H9 (cell line): Measurements from ENCODE around the gene FOXB1. TPM values are rescaled to one million over a fixed set of nuclear protein-coding genes. Genes with fewer than 3 reads are reported as not detected.
A peak's percentile ranks its signal among the peaks of the same experiment; 100 is the strongest.

Experiments used
- DNase-seq: peaks from one replicate; pipeline ENCODE4 v3.0.0-alpha.2; 2017
- H2AFZ ChIP-seq: one replicate; pipeline ENCODE4 v1.6.1; 2013; ENCODE audit warnings: mild to moderate bottlenecking, low read length, control low read depth, moderate library complexity
- H2AK5ac ChIP-seq: 2 replicates; pipeline ENCODE4 v1.6.1; 2013; ENCODE audit warnings: low read length, control low read depth, mixed read lengths; ENCODE audit not compliant: insufficient read length
- H2BK120ac ChIP-seq: one replicate; pipeline ENCODE4 v1.6.1; 2013; ENCODE audit warnings: low read depth, mild to moderate bottlenecking, low read length, control low read depth, inconsistent platforms; ENCODE audit not compliant: poor library complexity, severe bottlenecking
- H2BK12ac ChIP-seq: 2 replicates; pipeline ENCODE4 v1.6.1; 2013; ENCODE audit warnings: low read length, control low read depth, mixed read lengths, low read depth; ENCODE audit not compliant: insufficient read length
- H2BK15ac ChIP-seq: 2 replicates; pipeline ENCODE4 v1.6.1; 2013; ENCODE audit warnings: low read depth, low read length, control low read depth
- H2BK20ac ChIP-seq: one replicate; pipeline ENCODE4 v1.6.1; 2013; ENCODE audit warnings: low read depth, mild to moderate bottlenecking, low read length, control low read depth, inconsistent platforms; ENCODE audit not compliant: poor library complexity, severe bottlenecking
- H2BK5ac ChIP-seq: 2 replicates; pipeline ENCODE4 v1.6.1; 2013; ENCODE audit warnings: low read length, control low read depth, mixed read lengths; ENCODE audit not compliant: insufficient read length
- H3K14ac ChIP-seq: 2 replicates; pipeline ENCODE4 v1.6.1; 2013; ENCODE audit warnings: low read length, control low read depth; ENCODE audit not compliant: insufficient read depth
- H3K18ac ChIP-seq: 2 replicates; pipeline ENCODE4 v1.6.1; 2013; ENCODE audit warnings: low read depth, mild to moderate bottlenecking, mixed read lengths, low read length, control low read depth; ENCODE audit not compliant: insufficient read length
- H3K23ac ChIP-seq: 2 replicates; pipeline ENCODE4 v1.6.1; 2013; ENCODE audit warnings: low read length, control low read depth, mixed read lengths, low read depth; ENCODE audit not compliant: insufficient read length
- H3K23me2 ChIP-seq: 2 replicates; pipeline ENCODE4 v1.6.1; 2013; ENCODE audit warnings: low read depth, mild to moderate bottlenecking, mixed read lengths, low read length, control low read depth; ENCODE audit not compliant: insufficient read length, poor library complexity, severe bottlenecking
- H3K27ac ChIP-seq: 2 replicates; pipeline ENCODE4 v1.5.1; 2013; ENCODE audit warnings: low read length, control low read depth, mixed read lengths, low read depth; ENCODE audit not compliant: insufficient read length
- H3K27me3 ChIP-seq: 2 replicates; pipeline ENCODE4 v1.6.1; 2013; ENCODE audit warnings: low read length, control low read depth, inconsistent platforms; ENCODE audit not compliant: insufficient read depth
- H3K4ac ChIP-seq: 2 replicates; pipeline ENCODE4 v1.6.1; 2013; ENCODE audit warnings: low read depth, mild to moderate bottlenecking, control low read depth, inconsistent platforms, low read length, moderate library complexity
- H3K4me1 ChIP-seq: 2 replicates; pipeline ENCODE4 v1.6.1; 2013; ENCODE audit warnings: low read length, control low read depth, inconsistent platforms; ENCODE audit not compliant: insufficient read depth
- H3K4me2 ChIP-seq: 2 replicates; pipeline ENCODE4 v1.6.1; 2013; ENCODE audit warnings: low read length, control low read depth, mixed read lengths; ENCODE audit not compliant: insufficient read length, insufficient read depth
- H3K56ac ChIP-seq: 2 replicates; pipeline ENCODE4 v1.6.1; 2013; ENCODE audit warnings: low read depth, mild to moderate bottlenecking, mixed read lengths, low read length, control low read depth; ENCODE audit not compliant: insufficient read length
- H3K79me1 ChIP-seq: 2 replicates; pipeline ENCODE4 v1.6.1; 2013; ENCODE audit warnings: low read depth, mild to moderate bottlenecking, moderate library complexity, low read length, control low read depth, inconsistent platforms; ENCODE audit not compliant: insufficient read depth, poor library complexity, severe bottlenecking
- H3K79me2 ChIP-seq: 2 replicates; pipeline ENCODE4 v1.6.1; 2013; ENCODE audit warnings: low read length, control low read depth, inconsistent platforms; ENCODE audit not compliant: insufficient read depth
- H3K9ac ChIP-seq: 2 replicates; pipeline ENCODE4 v1.6.1; 2013; ENCODE audit warnings: low read length, control low read depth, mixed read lengths; ENCODE audit not compliant: insufficient read length; ENCODE audit errors: extremely low read depth
- H3K9me3 ChIP-seq: one replicate; pipeline ENCODE4 v1.6.1; 2013; ENCODE audit warnings: low read depth, low read length, inconsistent platforms; ENCODE audit not compliant: control insufficient read depth
- H3T11ph ChIP-seq: one replicate; pipeline ENCODE4 v1.6.1; 2013; ENCODE audit warnings: mild to moderate bottlenecking, low read length, control low read depth, inconsistent platforms
- H4K20me1 ChIP-seq: one replicate; pipeline ENCODE4 v1.6.1; 2013; ENCODE audit not compliant: control insufficient read depth, insufficient read length, insufficient read depth
- H4K5ac ChIP-seq: 2 replicates; pipeline ENCODE4 v1.6.1; 2013; ENCODE audit warnings: low read depth, mild to moderate bottlenecking, mixed read lengths, low read length, control low read depth; ENCODE audit not compliant: insufficient read length
- H4K8ac ChIP-seq: replicated peaks from 2 replicates; pipeline ENCODE4 v1.6.1; 2013; ENCODE audit warnings: low read length, control low read depth, mixed read lengths, low read depth; ENCODE audit not compliant: insufficient read length
- H4K91ac ChIP-seq: 2 replicates; pipeline ENCODE4 v1.6.1; 2013; ENCODE audit warnings: low read depth, mild to moderate bottlenecking, moderate library complexity, mixed read lengths, low read length, control low read depth; ENCODE audit not compliant: insufficient read length
- H3K27ac Mint-ChIP-seq, 3 experiments: 2 replicates in 2 of 3; 3 replicates in 1 of 3; pipeline ENCODE4 v1.8.0; 2020 to 2021; ENCODE audit warnings: mixed read lengths in 3 of 3, mild to moderate bottlenecking in 1 of 3, moderate library complexity in 1 of 3
- H3K27me3 Mint-ChIP-seq: 2 replicates; pipeline ENCODE4 v1.8.0; 2021; ENCODE audit warnings: low read depth, mild to moderate bottlenecking, moderate library complexity, mixed read lengths
- H3K36me3 Mint-ChIP-seq, 3 experiments: 2 replicates in 2 of 3; 3 replicates in 1 of 3; pipeline ENCODE4 v1.8.0; 2020 to 2021; ENCODE audit warnings: low read depth in 3 of 3, mixed read lengths in 3 of 3; ENCODE audit not compliant: insufficient read depth in 1 of 3
- H3K4me1 Mint-ChIP-seq, 2 experiments: 2 replicates each; pipeline ENCODE4 v1.8.0; 2020; ENCODE audit warnings: mixed read lengths in 2 of 2
- H3K4me3 Mint-ChIP-seq, 2 experiments: 2 replicates in 1 of 2; 3 replicates in 1 of 2; pipeline ENCODE4 v1.8.0; 2020 to 2021; ENCODE audit warnings: mild to moderate bottlenecking in 2 of 2, mixed read lengths in 2 of 2, moderate library complexity in 1 of 2
- H3K9me3 Mint-ChIP-seq, 2 experiments: 2 replicates in 1 of 2; 3 replicates in 1 of 2; pipeline ENCODE4 v1.8.0; 2020; ENCODE audit warnings: mild to moderate bottlenecking in 2 of 2, mixed read lengths in 2 of 2, moderate library complexity in 1 of 2
- CTCF ChIP-seq: fragments of 200-600 bp; sonication (generic); conservative IDR thresholded peaks from 3 replicates; pipeline ENCODE4 v1.8.0; 2021; ENCODE audit warnings: antibody characterized with exemption, mild to moderate bottlenecking
- WGBS: extraction: QIAGEN DNeasy Blood & Tissue Kit; methylation state at CpG from one replicate; pipeline ENCODE4 v1.1.7; 2013; ENCODE audit warnings: missing lambda C conversion rate, low lambda C conversion rate, mixed read lengths; ENCODE audit not compliant: insufficient read length; ENCODE audit errors: extremely low coverage; 5-methylcytosine and 5-hydroxymethylcytosine counted together
- total RNA-seq: library from RNA; stranded (reverse); gene quantifications from 2 replicates; pipeline ENCODE4 v1.2.1, GENCODE V29; 2021

Gene FOXB1
- total RNA-seq, 1 experiment from 2014 or later, result 3.5 TPM

GRCh38 chr15:60010858-60011257, 6.7 kb downstream of the FOXB1 start:
- no peaks in the 10 kb centered on the region for H4K20me1 ChIP-seq
- Mint-ChIP-seq H3K9me3 (no peaks in the 10 kb centered on the region), H3K36me3 (peaks cover 0 to 3% (median 0%) of the 10 kb centered on the region in 3 experiments; a peak in 2 of 7 replicates), H3K4me1 (peaks cover 66 to 69% of the 10 kb centered on the region in 2 experiments), H3K27ac (peak overlapping the region in 2 of 3 experiments; percentile 62 to 94; a peak in 4 of 7 replicates), H3K27me3 (peaks cover 30% of the 10 kb centered on the region), H3K4me3 (peak overlapping the region; percentile 42 to 72)
- H3K9me3 ChIP-seq, result no peaks in the 10 kb centered on the region
- H3K27me3 ChIP-seq, result peaks cover 1% of the 10 kb centered on the region; the same call in 1 of the 2 replicates
- no peak overlapping the region for H3T11ph ChIP-seq
- no peak overlapping the region for H3K14ac ChIP-seq
- H3K4me2 ChIP-seq, result peak overlapping the region; percentile 59
- WGBS, result no CpG with 5 or more reads among the region's 2 CpGs
- H2BK5ac ChIP-seq, result no peak overlapping the region
- no peak for DNase-seq
- no peak overlapping the region for H2BK12ac ChIP-seq
- no peaks in the 10 kb centered on the region for H3K79me1 ChIP-seq
- H3K18ac ChIP-seq, result no peak overlapping the region
- no peak overlapping the region for H3K27ac ChIP-seq
- H2AK5ac ChIP-seq, result no peak overlapping the region
- H3K23me2 ChIP-seq, result peaks cover 7% of the 10 kb centered on the region
- no peak overlapping the region for H2BK20ac ChIP-seq
- no peak overlapping the region for H3K9ac ChIP-seq
- H4K91ac ChIP-seq, result no peak overlapping the region
- H2AFZ ChIP-seq, result no peak overlapping the region
- H3K4me1 ChIP-seq, result peaks cover 10% of the 10 kb centered on the region; the same call in 1 of the 2 replicates
- H4K5ac ChIP-seq, result no peak overlapping the region
- H2BK120ac ChIP-seq, result no peak overlapping the region
- H4K8ac ChIP-seq, result no peak overlapping the region
- H2BK15ac ChIP-seq, result no peak overlapping the region
- no peak overlapping the region for H3K4ac ChIP-seq
- no peak overlapping the region for H3K23ac ChIP-seq
- H3K56ac ChIP-seq, result no peak overlapping the region
- TF ChIP-seq CTCF, result no peak
- H3K79me2 ChIP-seq, result no peaks in the 10 kb centered on the region
